ENCODE measurements around the gene KIAA1328. TPM values are rescaled to one million over a fixed set of nuclear protein-coding genes. Genes with fewer than 3 reads are reported as not detected.

KIAA1328 gene
- total and polyA plus RNA-seq, 7 donors, result 1.3 to 4.4 (median 3.5) TPM

GRCh38 chr18:37272841-37273240, 443.9 kb downstream of the KIAA1328 start:
- no peaks in the 10 kb centered on the region for H3K36me3 ChIP-seq (ENCODE audit: insufficient read depth in 1 of 2, low read depth in 1 of 2)
- H3K27me3 ChIP-seq (ENCODE audit: insufficient read depth in 3 of 3, low read length in 2 of 3), result peaks cover 0 to 50% (median 18%) of the 10 kb centered on the region in 3 donors
- WGBS, 3 donors, result 80% methylated on average over 16 of the region's 16 CpGs
- intact Hi-C loops (cut with DNase I), result no loop called here
- no peaks in the 10 kb centered on the region for H3K4me1 ChIP-seq
- TF ChIP-seq CTCF (IDR thresholded peaks at IDR 0.05), result no peak
- H3K27ac ChIP-seq, result no peak overlapping the region
- H3K9me3 ChIP-seq, result no peaks in the 10 kb centered on the region
- DNase-seq (no peak), ATAC-seq (no peak)
- H3K4me3 ChIP-seq, result no peak overlapping the region

- intact Hi-C loops (cut with DNase I), result no loop called here
- no peak for ATAC-seq
- no peak for DNase-seq
- Histone ChIP-seq H3K9me3 (no peaks in the 10 kb centered on the region), H3K4me3 (no peak overlapping the region), H3K27me3 (ENCODE audit: insufficient read depth in 3 of 3, low read length in 2 of 3) (peaks cover 0 to 50% (median 18%) of the 10 kb centered on the region in 3 donors), H3K27ac (no peak overlapping the region), H3K4me1 (no peaks in the 10 kb centered on the region), H3K36me3 (ENCODE audit: insufficient read depth in 1 of 2, low read depth in 1 of 2) (no peaks in the 10 kb centered on the region)
- 10 to 12% (median 10%) methylated on average over 62 to 82 of the region's 82 CpGs for WGBS, 3 donors
- no peak for TF ChIP-seq CTCF (IDR thresholded peaks at IDR 0.05)
Measured at GRCh38 chr18:37274309-37275236, 445.6 kb downstream of the KIAA1328 start.

- no peak for TF ChIP-seq CTCF (IDR thresholded peaks at IDR 0.05)
- no peaks in the 10 kb centered on the region for H3K9me3 ChIP-seq
- DNase-seq, result no peak
- ATAC-seq, result no peak
- no peak overlapping the region for H3K4me3 ChIP-seq
- 12 to 19% (median 18%) methylated on average over 16 to 32 of the region's 32 CpGs for WGBS, 3 donors
- intact Hi-C loops (cut with DNase I), result no loop called here
- no peak overlapping the region for H3K27ac ChIP-seq
- no peaks in the 10 kb centered on the region for H3K36me3 ChIP-seq (ENCODE audit: insufficient read depth in 1 of 2, low read depth in 1 of 2)
- H3K4me1 ChIP-seq, result no peaks in the 10 kb centered on the region
- H3K27me3 ChIP-seq (ENCODE audit: insufficient read depth in 3 of 3, low read length in 2 of 3), result peaks cover 0 to 50% (median 18%) of the 10 kb centered on the region in 3 donors
Measured at GRCh38 chr18:37275237-37275741, 446.4 kb downstream of the KIAA1328 start.

GRCh38 chr18:37276111-37276890, 447.4 kb downstream of the KIAA1328 start:
- no peak for TF ChIP-seq CTCF (IDR thresholded peaks at IDR 0.05)
- Histone ChIP-seq H3K9me3 (no peaks in the 10 kb centered on the region), H3K27ac (no peak overlapping the region), H3K4me3 (no peak overlapping the region), H3K27me3 (ENCODE audit: insufficient read depth in 3 of 3, low read length in 2 of 3) (peaks cover 0 to 54% (median 18%) of the 10 kb centered on the region in 3 donors), H3K4me1 (no peaks in the 10 kb centered on the region), H3K36me3 (ENCODE audit: insufficient read depth in 1 of 2, low read depth in 1 of 2) (no peaks in the 10 kb centered on the region)
- no peak for ATAC-seq
- intact Hi-C loops (cut with DNase I), result no loop called here
- no peak for DNase-seq
- WGBS, 3 donors, result 52 to 62% (median 57%) methylated on average over 10 of the region's 10 CpGs

Data from psoas muscle (tissue), 8 donors.